ENCODE data around the gene AMER2.
A peak's percentile ranks its signal among the peaks of the same experiment; 100 is the strongest.

Gene AMER2, protein sequence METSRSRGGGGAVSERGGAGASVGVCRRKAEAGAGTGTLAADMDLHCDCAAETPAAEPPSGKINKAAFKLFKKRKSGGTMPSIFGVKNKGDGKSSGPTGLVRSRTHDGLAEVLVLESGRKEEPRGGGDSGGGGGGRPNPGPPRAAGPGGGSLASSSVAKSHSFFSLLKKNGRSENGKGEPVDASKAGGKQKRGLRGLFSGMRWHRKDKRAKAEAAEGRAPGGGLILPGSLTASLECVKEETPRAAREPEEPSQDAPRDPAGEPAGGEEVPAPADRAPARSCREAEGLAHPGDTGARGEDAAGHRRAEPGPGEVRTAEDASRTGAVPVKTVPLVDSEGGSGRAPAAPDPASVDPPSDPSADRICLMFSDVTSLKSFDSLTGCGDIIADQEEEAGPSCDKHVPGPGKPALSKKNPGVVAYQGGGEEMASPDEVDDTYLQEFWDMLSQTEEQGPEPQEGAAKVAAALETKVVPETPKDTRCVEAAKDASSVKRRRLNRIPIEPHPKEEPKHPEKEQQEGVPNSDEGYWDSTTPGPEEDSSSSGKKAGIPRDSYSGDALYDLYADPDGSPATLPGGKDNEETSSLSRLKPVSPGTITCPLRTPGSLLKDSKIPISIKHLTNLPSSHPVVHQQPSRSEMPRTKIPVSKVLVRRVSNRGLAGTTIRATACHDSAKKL

DNA sequence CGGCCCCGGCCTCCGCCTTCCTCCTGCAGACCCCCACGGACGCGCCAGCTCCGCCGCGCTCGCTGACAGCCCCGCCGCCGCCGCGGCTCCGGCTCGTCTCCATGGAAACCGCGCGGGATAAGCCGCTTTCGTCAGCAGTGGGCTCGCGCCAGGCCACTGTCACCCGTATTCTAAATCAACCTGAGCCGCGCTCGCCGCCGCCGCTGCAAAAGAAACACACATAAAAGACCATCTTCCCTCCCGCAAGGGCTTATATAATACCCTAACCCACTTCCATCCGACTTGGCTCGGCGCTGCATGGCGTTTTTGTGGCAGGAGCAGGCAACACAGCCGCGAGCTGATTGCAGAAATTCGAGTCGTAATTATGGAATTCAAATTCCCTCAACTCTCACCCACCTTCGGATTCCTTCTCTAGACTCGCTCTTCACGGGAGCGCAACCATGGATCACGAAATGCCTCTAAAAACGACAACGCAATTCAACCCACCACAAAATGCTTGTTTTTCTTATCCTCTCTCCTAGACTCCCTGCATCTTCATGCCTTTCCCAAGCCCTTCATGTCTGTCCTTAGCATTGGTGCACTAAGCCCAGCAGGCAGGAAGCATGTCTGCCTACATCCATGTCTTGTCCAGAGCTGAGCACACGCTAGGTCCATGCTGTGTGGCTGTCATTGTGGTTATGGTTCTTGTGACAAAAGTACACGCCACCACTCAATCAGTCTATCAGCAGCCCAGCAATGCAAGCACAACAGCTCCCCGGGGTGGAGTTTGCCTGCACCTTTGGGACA lies at the start of gene AMER2:
Gene AMER2 (minus strand): TSS at position 772 of the 786 bp plus-strand sequence. CDS start 669 bp downstream, at position 103.
- no peak for DNase-seq

DNA sequence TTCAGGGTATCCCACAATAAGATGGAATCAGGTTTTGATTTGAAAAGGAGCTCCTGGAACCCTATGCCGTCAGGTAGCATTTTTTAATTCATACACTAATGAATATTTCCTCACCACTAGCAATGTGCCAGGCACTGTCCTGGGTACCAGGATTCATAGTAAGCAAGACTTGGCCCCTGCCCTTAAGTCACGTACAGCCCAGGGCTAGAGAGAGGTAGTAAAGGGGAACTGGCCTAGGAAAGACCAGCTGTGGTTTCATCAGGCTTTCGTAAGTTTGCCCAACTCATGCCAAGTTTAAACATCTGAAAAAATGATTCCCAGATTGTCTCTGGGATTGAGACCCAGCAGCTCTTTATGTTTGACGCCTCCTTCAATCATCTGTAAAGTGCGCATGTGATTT lies 45.9 kb upstream of the AMER2 start:
- DNase-seq = no peak

DNA sequence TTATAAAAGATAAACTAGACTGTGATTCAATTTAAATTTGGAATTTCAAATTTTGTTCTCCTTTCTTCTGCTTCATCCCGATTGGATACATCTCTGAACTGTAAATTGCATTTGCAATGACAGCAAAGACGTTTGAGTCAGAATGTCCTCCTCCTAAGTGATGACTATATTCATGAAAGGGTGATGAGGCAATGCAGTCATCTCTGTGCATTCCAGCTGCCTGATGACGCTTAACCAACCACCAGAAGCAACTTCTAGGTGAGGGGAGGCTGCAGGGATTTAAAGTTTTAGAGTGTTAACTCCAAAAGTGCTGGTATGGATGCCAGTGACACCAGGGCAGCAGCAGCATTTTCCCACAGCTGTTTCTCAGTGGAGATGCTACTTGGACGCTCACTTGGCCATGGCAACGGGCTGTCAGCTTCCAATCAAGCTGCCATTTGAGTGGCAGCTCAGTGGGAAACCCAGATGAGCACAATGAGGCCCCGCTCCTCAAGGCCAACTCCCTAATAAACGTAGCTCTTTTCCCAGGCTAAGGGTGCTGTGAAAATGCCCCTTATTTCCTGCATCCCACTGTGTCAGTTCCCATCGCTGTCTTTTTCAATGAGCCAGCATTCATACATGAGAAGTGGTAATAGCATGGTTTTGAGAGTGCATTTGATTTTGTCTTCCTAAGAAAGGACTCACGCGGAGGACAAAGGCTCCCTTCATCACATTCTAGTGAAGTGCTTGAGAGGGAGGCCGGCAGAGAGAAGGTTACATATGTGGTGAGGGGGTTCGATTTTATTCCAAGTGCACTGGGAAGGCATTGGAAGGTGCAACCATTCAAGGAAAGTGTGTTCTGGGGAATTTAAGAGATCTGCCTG lies 45.2 kb upstream of the AMER2 start:
- DNase-seq = no peak

DNA sequence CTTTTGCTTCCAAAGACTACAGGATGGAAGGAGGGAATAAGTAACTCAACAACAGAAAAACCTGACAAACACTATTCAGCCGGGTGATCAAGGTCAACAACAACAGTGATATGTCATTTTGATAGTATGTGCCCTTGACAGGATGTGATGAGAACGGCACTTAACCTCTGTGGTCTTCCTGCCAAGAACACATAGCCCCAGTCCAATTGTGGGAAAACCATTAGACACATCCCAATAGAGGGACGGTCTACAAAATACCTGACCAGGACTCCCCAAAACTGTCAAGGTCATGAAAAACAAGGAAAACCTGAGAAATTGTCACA lies 43.1 kb upstream of the AMER2 start:
- no peak for DNase-seq

DNA sequence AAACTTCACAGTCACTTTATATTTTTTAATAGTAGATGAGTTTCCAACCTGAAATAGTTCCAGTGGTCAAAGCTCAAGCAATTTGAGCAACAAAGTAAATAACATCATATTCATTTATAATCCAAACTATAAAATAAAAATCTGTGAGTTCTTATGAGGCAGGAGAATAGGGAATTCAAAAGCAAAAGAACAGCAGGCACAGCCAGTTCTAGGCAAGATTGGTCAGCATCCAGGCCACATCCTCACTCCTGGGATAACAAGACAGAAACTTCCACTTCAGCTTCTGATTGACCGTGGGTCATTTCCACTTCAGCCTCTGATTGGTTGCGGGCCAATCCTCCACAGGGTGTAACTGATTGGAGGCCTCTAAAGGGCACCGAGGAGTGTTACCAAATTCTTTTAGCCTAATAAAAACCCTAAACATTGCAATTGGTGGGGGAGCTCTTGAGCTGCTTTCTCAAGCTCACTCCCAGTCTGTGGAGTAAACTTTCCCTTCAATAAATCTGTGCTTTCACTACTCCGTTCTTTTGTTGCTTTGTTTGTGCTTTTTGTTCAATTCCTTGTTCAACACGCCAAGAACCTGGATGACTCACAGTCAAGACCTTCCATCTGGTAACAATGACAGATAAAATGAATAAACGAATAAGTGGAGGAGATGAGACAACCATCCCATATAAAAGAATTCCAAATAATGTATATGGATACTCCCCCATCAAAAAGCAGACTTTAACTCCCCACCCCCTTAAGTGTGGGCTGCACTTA lies 42.6 kb upstream of the AMER2 start:
- no peak for DNase-seq

DNA sequence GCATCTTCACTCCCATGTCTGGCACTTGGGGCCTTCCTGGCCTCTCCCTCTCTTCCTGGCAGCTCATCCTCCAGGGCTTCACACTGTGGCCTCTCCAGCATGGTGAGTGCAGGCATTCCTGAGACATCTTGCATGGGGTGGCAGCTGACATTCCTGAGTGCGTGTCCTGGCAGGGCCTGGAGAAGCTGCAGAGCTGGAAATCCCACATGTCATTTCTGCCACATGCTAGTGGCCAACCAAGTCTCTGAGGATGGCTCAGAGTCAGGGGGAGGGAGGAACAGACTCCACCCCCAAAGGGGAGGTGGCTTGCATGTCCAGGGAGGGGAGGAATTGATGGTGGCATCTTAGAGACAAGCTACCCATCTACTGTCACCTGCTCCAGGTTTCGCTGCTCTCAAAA lies 41.6 kb upstream of the AMER2 start:
- no peak for DNase-seq

DNA sequence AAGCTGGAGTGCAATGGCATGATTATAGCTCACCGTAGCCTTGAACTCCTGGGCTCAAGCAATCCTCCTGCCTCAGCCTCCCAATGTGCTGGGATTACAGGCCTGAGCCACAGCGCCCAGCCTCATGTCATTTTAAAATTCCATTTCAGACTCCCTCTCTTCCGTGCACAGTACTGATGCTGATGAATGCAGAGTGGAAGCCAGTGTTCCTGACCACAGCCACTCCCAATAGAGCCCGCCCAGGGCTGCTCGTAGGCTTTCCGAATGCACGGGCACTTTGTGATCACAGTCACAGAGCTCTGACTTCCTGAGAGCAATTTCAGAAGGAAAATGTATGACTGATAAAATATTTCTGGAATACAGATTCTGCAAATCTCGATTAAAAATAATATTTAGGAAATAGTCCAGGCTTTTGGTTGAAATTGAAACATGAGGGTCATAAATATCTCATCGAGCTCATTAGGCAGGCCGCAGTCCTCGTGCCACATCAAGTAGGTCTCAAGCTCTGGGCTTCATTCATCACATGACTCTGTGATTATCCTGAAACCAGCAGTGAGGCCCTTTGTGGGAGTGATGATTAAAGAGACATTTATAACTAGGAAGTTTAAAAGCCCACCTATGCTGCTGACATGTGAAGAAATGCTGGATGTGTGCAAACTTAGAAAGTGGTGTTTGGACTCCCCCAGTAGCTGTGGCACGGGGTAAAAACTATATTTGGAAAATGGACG lies 38.9 kb upstream of the AMER2 start:
- DNase-seq = no peak

DNA sequence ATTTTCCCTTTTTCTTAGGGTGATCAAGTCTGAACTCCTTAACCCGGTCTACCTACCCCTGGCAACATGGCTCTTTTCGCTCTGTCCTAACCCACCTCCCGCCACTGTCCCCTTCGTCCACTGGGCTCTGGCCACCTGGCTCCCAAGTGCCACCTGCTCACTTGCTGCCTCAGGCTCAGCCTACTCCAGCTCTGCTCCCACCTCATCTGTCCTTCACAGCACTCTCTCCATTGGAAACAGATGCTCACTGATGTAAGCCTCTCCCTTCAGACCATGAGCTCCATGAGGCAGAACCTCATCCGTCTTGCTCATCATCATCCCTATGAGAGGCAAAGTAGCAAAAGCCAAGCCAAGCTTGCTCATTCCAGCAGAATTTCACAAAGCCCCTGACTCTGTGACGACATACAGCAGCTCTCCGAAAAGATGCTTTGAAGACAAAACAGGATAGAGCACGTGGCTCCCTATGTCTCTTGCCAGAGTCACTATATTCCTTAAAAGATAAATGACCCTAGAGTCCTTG lies 35.3 kb upstream of the AMER2 start:
- DNase-seq = no peak

DNA sequence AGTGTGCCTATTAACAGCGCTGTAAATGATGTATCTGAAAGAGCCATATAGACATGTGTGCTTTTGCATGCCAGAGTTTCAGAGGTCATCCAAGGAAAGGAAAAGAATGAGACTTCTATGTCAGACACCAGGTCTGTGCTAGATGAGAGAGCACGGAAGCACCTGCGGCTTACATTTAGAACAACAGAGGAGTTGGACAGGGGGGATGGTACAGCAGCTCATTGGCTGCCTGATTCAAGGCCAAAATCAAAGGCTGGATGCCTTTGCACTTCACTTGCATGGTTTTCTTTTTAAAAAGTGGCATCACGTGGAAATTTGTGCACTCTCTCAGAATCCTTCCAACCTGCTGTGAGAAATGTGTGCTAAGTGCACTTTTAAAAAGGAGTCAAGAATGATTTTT lies 32.8 kb upstream of the AMER2 start:
- DNase-seq = no peak

DNA sequence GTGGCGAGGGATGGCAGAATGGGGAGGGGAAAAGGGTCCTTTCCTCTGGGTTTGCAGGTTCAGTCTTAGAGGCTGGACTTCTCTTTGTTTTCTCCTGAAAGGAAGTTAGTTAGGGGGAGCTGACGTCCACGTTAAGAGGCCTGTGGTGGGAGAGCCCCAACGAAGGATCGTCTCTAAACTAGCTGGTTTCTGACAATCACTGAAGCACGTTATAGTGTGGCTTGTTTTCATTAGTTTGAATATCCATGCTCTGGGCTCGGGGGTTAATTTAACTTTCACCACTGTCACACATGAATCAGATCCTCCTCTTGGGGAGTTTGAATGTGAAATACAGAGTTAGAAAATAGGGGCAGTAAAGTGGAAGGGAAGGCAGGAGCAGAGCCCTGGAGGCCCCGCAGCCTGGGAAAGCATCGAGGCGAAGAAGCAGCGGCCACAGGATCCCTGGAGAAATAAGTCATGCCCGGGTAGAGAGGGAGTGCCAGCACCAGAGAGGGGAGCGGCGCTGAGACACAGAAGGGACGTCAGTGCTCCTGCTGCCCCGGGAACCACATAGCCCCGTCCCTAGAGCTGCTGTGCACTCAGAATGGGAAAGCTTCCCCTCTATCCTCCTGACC lies 31.1 kb upstream of the AMER2 start:
- no peak for DNase-seq

DNA sequence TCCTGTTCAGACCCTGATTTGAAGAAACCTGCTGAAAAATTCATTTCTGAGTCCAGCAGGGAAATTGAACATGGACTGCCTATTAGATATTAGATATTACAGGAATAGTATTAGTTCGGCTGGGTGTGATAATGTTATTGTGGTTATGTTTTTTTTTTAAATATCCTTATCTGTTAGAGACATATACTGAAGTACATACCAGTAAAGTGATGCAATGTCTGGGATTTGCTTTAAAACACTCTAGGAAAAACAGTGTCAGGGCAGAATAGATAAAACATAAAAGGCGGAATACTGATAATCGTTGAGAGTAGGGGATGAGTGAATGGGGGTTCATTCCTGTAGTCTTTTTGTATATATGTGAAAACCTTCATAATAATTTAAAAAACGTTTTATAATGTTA lies 28.7 kb upstream of the AMER2 start:
- DNase-seq = no peak

DNA sequence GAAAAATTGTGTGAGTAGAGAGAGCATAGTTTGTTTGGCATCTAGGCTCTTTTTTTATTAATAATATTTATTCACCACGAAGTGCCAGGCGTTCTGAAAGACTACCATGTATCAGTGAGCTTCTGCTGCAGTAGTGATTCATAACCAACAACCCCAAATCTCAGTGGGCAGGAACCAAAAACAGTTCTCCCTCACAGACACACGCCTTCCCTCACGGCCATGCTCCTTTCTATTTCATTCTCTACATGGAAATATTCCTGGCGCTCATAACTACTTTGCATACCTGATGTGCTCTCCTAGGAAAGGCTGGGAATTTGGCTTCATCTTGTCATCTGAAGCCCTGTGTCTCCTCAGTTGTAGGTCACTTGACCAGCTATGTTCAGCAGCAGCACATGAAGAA lies 26.6 kb upstream of the AMER2 start:
- DNase-seq = no peak

DNA sequence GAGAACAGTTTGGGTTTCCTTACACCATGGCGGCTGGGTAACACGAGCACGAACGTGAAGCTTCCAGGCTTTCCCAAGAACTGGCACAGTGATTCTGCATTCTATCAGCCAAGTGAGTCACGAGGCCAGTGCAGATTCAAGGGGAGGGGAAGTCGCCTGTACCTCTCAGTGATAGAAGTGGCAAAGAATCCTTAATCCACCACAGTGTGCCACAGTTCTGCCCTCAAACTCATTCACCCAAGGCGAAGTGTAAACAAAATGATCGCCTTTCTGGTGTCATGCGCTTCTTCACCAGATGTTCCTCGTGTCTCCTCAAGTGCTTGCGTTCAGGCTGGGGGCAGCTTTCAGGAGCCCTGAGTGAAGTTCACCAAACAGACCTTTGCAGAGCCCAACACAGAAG lies 24.9 kb upstream of the AMER2 start:
- DNase-seq = peak; percentile 12

DNA sequence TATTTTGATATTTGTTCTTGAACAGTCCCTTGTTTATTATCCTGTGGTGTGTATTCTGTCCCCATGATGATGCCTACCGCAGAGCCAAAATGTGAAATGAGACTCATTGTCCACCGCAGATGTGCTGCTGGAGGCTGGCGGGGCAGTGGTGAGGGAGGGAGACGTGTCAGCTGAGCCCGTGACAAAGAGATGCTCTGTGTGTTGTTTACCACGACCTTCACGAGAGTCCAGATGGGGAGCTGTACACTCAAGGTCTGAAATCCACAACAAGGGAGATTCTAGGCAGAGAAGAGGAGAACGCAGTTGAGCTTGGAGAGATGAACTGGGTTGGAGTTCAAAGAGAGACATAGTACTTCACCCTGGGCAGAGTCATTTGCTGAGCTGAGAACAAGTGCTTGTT lies 20.8 kb upstream of the AMER2 start:
- no peak for DNase-seq

DNA sequence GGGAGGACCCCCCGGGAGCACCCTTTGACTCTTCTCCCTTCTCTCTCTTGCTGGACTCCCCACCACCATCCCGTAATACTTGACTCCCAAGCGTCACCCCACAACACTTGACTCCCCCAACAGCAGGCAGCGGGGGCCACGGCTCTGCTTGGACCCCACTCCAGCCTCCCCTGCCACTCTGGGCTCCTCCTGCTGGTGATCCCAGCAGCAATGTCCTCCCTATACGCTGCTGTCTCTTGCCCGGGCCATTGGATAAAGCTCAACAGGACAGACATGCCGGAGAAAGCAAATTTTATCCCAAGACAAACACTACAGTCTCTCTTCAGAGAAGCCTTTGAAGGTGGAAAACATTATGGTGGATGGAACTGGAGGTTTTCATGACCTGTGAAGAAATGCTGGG lies 20.4 kb upstream of the AMER2 start:
- DNase-seq = no peak

DNA sequence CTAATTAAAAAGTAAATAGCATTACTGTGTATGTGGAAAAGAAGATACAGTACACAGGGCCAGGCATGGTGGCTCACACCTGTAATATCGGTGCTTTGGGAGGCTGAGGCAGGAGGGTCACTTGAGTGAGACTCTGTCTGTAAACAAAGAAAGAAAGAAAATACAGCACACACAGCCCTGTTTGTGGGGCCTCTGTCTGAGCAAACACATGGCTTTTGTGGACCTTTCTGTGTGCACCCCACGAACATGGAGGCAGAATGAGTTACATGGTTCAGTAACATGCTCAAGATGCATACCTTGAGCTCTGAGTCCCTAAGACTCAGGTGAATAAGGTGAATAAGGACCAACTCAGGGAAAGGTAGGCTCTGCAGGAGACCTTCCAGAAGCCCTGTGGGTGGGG lies 20.0 kb upstream of the AMER2 start:
- no peak for DNase-seq

DNA sequence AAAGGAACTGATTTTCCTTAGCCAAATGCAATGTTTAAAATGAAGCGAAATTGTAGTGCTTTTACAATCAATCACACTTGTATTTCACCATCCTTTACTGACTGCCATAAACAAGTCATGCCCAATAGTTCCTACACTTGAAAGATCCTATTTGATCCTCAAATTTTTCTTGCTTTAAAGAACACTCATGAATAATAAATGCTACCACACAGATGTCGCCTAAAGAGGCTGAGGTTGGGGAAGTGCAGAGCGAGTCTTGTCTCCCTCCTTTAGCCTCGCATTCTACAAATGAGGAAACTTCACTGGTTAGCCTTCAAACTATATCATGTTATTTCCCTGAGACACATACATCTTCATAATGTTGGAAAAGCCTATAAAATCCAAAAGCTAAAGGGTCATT lies 18.7 kb upstream of the AMER2 start:
- DNase-seq = no peak

DNA sequence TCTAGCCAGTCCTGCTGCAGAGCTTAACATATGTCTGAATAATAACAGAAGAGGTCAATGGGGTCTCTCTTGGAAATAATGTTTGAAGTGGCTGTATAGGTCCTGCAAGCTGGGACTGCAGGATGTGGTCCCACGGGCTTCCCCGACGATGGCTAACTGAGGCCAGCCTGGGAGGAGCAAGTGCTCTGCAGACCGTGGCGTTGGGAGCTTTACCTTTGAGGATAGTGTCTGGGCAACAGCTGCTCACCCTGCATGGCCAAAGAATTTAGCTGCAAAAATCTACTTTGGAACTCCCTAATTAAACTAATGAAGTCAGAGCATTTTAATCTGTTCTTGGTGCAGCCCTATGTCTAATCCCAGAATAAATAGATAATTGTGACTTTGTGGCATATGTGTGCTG lies 18.2 kb upstream of the AMER2 start:
- DNase-seq = no peak

DNA sequence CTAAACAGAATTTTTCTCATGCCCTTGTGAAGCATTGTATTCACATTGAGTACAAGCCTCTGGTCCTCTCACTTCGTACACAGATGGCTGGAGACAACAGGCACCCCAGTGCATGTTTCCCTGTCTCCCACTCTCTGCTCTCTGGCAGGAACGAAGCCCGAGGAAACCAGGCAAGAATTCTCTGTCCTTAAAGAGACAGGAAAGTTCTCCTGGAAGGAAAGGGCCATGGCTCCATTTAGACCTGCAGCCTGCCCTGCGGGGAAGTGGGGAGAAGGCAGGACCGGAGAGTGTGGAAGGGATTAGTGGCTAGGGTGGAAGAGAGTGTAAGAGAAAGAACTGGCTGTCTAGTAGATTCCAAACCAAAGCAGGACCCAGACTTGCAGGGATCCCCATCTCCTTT lies 15.5 kb upstream of the AMER2 start:
- DNase-seq = no peak

DNA sequence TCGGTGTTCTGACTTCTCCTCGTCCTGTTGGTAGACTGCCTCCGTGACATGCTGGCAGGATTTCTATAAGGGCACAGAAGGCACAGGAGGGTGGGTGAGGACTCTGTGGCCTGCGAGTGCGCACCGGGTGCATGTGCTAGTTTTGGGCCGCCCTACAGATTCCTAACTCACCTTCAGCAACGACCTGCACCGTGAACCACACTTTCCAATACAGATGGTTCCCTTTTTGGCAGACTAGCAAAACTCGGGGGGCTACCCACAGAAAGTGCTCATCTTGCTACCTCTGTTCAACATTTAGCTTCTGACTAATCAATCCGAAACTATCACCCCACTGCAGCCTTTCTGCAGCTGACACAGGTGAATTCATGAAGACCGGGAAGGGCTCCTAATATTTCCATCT lies 14.1 kb upstream of the AMER2 start:
- no peak for DNase-seq

DNA sequence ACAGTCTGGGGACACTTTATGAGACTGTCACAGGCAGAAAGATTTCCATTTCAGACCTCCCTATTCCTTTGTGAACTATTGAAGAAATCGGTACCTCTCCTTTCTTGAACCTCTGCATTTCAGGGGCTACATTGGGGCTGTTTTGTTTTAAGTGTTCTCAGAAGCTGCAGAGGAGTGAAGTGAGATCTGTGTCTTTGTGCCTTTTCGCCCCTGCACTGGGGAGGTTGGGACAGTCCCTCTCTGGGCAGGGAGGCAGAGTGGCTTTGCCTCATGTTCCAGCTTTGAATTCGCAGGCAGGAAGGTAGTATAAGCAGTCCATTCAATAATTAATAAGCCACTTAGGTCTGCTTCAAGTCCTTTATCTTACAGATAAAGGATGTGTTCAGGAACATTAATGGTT lies 9.5 kb upstream of the AMER2 start:
- no peak for DNase-seq

Data from NCI-H510A treated with DMSO at 0.1 percent for 48 hours (cell line).